DND-41 (cell line): Measurements from ENCODE around the gene NCAPD2.

Experiments used
- ATAC-seq: fragments of 200-7000 bp; cut with Tn5 transposase; 3 replicates; pipeline ENCODE4 v1.9.1; 2021; ENCODE audit warnings: low read depth; ENCODE audit not compliant: insufficient read depth
- DNase-seq: peaks from one replicate; pipeline ENCODE4 v3.0.0-alpha.2; 2020
- H2AFZ ChIP-seq: 2 replicates; pipeline ENCODE4 v1.6.0; 2012; ENCODE audit warnings: low read depth, low read length
- H3K27ac ChIP-seq: 2 replicates; pipeline ENCODE4 v1.5.1; 2012; ENCODE audit warnings: low read length, inconsistent platforms
- H3K27me3 ChIP-seq: fragments of 200-600 bp; sonication (generic); 2 replicates; pipeline ENCODE4 v1.6.0; 2012; ENCODE audit warnings: low read length, mild to moderate bottlenecking, inconsistent platforms; ENCODE audit not compliant: insufficient read depth, poor library complexity
- H3K36me3 ChIP-seq: 2 replicates; pipeline ENCODE4 v1.5.1; 2012; ENCODE audit warnings: low read length, inconsistent platforms; ENCODE audit not compliant: insufficient read depth
- H3K4me1 ChIP-seq: 2 replicates; pipeline ENCODE4 v1.5.1; 2012; ENCODE audit warnings: mild to moderate bottlenecking, low read length; ENCODE audit not compliant: insufficient read depth
- H3K4me2 ChIP-seq: 2 replicates; pipeline ENCODE4 v1.6.0; 2012; ENCODE audit warnings: mild to moderate bottlenecking, moderate library complexity, low read length, inconsistent platforms; ENCODE audit not compliant: insufficient read depth
- H3K4me3 ChIP-seq, 2 experiments: fragments of 200-600 bp in 1 of 2; shearing (Covaris generic) in 1 of 2; 2 replicates each; pipeline ENCODE4 v1.5.1; 2012 to 2016; ENCODE audit warnings: inconsistent platforms in 2 of 2, low read length in 2 of 2, mild to moderate bottlenecking in 2 of 2, low read depth in 1 of 2, moderate library complexity in 1 of 2
- H3K79me2 ChIP-seq: 2 replicates; pipeline ENCODE4 v1.6.0; 2012; ENCODE audit warnings: low read length, inconsistent platforms; ENCODE audit not compliant: insufficient read depth
- H3K9ac ChIP-seq: 2 replicates; pipeline ENCODE4 v1.6.0; 2012; ENCODE audit warnings: low read depth, mild to moderate bottlenecking, inconsistent platforms, low read length, moderate library complexity
- H3K9me3 ChIP-seq: 2 replicates; pipeline ENCODE4 v1.5.1; 2012; ENCODE audit warnings: low read length, moderate library complexity, mild to moderate bottlenecking, inconsistent platforms; ENCODE audit not compliant: insufficient read depth, severe bottlenecking
- H4K20me1 ChIP-seq: 2 replicates; pipeline ENCODE4 v1.6.0; 2012; ENCODE audit warnings: low read length; ENCODE audit not compliant: insufficient read depth
- EZH2 ChIP-seq: IDR thresholded peaks from 3 replicates; pipeline ENCODE4 v1.6.1; 2012; ENCODE audit warnings: borderline replicate concordance, low read depth, mild to moderate bottlenecking, moderate library complexity, low read length, inconsistent platforms; ENCODE audit not compliant: severe bottlenecking
- TF ChIP-seq, protein P1 (sequence below): IDR thresholded peaks from 2 replicates; pipeline ENCODE4 v1.5.1; 2012; ENCODE audit warnings: borderline replicate concordance, low read length, moderate library complexity, mild to moderate bottlenecking; ENCODE audit not compliant: poor library complexity, severe bottlenecking; ENCODE audit errors: extremely low read depth

The NCAPD2 gene

DNA sequence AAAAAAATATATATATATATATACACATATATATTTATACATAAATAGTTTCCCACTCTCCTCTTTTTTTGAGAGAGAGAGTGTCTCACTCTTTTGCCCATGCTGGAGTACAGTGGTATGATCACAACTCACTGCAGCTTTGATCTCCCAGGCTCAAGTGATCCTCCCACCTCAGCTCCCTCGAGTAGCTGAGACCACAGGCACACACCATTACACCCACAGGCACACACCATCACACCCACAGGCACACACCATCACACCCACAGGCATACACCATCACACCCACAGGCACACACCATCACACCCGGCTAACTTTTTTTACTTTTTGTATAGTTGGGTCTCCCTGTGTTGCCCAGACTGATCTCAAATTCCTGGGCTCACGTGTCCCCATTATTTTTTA is 26.3 kb downstream of the NCAPD2 start:
- no peak overlapping the region for H3K27ac ChIP-seq
- DNase-seq (no peak), ATAC-seq (peak; percentile 63; the same call in 2 of the 3 replicates)
- H3K4me1 ChIP-seq, result no peaks in the 10 kb centered on the region
- no peaks in the 10 kb centered on the region for H3K9me3 ChIP-seq
- no peak overlapping the region for H2AFZ ChIP-seq
- no peaks in the 10 kb centered on the region for H3K27me3 ChIP-seq
- H3K79me2 ChIP-seq, result no peaks in the 10 kb centered on the region
- no peak overlapping the region for H3K4me3 ChIP-seq
- H3K36me3 ChIP-seq, result peaks cover 79% of the 10 kb centered on the region
- H3K9ac ChIP-seq, result no peak overlapping the region
- H4K20me1 ChIP-seq, result 0 out of 2 replicates have a peak, but pooled peaks cover 2% of the 10 kb centered on the region
- TF ChIP-seq, protein P1, sequence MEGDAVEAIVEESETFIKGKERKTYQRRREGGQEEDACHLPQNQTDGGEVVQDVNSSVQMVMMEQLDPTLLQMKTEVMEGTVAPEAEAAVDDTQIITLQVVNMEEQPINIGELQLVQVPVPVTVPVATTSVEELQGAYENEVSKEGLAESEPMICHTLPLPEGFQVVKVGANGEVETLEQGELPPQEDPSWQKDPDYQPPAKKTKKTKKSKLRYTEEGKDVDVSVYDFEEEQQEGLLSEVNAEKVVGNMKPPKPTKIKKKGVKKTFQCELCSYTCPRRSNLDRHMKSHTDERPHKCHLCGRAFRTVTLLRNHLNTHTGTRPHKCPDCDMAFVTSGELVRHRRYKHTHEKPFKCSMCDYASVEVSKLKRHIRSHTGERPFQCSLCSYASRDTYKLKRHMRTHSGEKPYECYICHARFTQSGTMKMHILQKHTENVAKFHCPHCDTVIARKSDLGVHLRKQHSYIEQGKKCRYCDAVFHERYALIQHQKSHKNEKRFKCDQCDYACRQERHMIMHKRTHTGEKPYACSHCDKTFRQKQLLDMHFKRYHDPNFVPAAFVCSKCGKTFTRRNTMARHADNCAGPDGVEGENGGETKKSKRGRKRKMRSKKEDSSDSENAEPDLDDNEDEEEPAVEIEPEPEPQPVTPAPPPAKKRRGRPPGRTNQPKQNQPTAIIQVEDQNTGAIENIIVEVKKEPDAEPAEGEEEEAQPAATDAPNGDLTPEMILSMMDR, result no peak
- TF ChIP-seq EZH2, result no peak
- no peak overlapping the region for H3K4me2 ChIP-seq

DNA sequence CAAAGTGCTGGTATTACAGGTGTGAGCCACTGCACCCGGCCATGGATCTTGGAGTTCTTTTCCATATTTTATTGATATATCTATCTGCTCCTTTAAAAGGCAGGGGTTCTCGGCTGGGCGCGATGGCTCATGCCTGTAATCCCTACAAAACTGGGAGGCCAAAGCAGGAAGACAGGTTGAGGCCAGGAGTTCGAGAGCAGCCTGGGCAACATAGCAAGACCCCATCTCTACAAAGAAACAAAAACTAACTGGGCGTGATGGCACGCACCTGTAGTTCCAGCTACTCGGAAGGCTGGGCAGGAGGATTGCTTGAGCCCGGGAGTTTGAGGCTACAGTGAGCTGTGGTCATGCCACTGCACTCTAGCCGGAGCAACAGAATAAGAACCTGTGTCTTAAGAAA is 28.3 kb downstream of the NCAPD2 start:
- no peak for DNase-seq
- Histone ChIP-seq H3K4me3 (no peak overlapping the region), H3K27ac (no peak overlapping the region), H3K4me1 (no peaks in the 10 kb centered on the region), H3K27me3 (no peaks in the 10 kb centered on the region), H3K4me2 (no peak overlapping the region), H3K9me3 (no peaks in the 10 kb centered on the region), H2AFZ (no peak overlapping the region), H3K36me3 (peaks cover 84% of the 10 kb centered on the region), H4K20me1 (0 out of 2 replicates have a peak, but pooled peaks cover 2% of the 10 kb centered on the region), H3K79me2 (no peaks in the 10 kb centered on the region), H3K9ac (no peak overlapping the region)
- TF ChIP-seq, protein P1, result no peak
- TF ChIP-seq EZH2, result no peak
- no peak for ATAC-seq

DNA sequence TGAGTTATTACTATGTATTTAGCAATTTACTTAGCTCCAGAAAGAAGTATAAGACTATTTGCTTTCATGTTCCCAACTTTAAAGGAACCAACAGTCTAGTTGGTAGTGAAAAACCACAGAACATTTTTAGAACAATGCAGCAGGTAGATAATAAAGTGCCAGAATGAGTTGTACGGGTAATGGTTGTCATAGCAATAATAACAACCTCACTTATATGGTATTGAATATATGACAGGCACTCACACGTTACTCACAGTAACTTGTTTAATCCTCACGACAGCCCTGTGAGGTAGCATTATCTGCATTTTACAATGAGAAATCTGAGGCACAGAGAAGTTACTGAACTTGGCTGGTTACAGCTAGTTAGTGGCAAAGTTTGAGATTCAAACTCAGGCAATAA is 29.8 kb downstream of the NCAPD2 start:
- Histone ChIP-seq H3K9me3 (no peaks in the 10 kb centered on the region), H3K9ac (no peak overlapping the region), H3K36me3 (peaks cover 92% of the 10 kb centered on the region), H3K4me1 (no peaks in the 10 kb centered on the region), H3K27ac (no peak overlapping the region), H2AFZ (no peak overlapping the region), H3K4me3 (no peak overlapping the region), H4K20me1 (0 out of 2 replicates have a peak, but pooled peaks cover 2% of the 10 kb centered on the region), H3K4me2 (no peak overlapping the region), H3K79me2 (no peaks in the 10 kb centered on the region), H3K27me3 (no peaks in the 10 kb centered on the region)
- ATAC-seq, result no peak
- TF ChIP-seq, protein P1, result no peak
- no peak for TF ChIP-seq EZH2
- DNase-seq, result no peak

DNA sequence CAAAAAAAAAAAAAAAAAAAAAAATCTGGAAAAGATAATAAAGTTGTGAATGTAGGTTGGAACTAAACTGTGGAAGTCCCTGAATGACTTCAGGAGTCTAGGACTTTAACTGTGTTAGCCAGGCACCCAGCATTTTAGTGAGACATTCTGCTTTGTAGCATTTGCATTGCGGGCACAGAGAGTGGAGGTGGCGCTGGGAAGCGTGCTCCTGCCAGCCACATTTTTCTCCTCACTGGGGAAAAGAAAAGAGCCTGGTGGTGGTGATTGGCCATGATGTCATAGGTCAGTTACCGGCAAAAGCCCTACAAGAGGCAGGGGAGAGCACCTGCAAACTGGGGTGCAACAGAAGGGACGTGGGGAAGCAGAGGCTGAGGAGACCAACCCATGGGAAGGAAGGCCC is 30.7 kb downstream of the NCAPD2 start:
- no peak for TF ChIP-seq EZH2
- TF ChIP-seq, protein P1, result no peak
- no peaks in the 10 kb centered on the region for H3K9me3 ChIP-seq
- no peak for DNase-seq
- no peak overlapping the region for H2AFZ ChIP-seq
- no peaks in the 10 kb centered on the region for H3K4me1 ChIP-seq
- ATAC-seq, result no peak
- H3K36me3 ChIP-seq, result peaks cover 95% of the 10 kb centered on the region
- no peak overlapping the region for H3K4me2 ChIP-seq
- no peaks in the 10 kb centered on the region for H3K79me2 ChIP-seq
- H3K27me3 ChIP-seq, result no peaks in the 10 kb centered on the region
- H3K27ac ChIP-seq, result no peak overlapping the region
- H4K20me1 ChIP-seq, result 0 out of 2 replicates have a peak, but pooled peaks cover 2% of the 10 kb centered on the region
- H3K9ac ChIP-seq, result no peak overlapping the region
- H3K4me3 ChIP-seq, result no peak overlapping the region
